Stimulated activated CD8-positive, alpha-beta memory T cell treated with anti-CD3 and anti-CD28 coated beads, Interleukin-12 subunit alpha, Interleukin-12 subunit beta, amount 100 ng/mL, for 24 hours (primary cell): ENCODE data around the gene MBOAT2.
"Not testable (repeated sequence)": the region's sequence is repeated elsewhere in the genome, so short reads cannot be mapped to it uniquely, and the experiment has no call there.

ENCODE experiments used
- DNase-seq: peaks from one replicate; pipeline ENCODE4 v3.0.0-alpha.2; 2020; ENCODE audit errors: extremely low read depth

Gene MBOAT2

GRCh38 chr2:8992643-8993042 lies 10.8 kb downstream of the MBOAT2 start:
- no peak for DNase-seq

GRCh38 chr2:8989536-8990079 lies 13.9 kb downstream of the MBOAT2 start:
- no peak for DNase-seq

GRCh38 chr2:8987410-8987809 lies 16.1 kb downstream of the MBOAT2 start:
- no peak for DNase-seq

DNA sequence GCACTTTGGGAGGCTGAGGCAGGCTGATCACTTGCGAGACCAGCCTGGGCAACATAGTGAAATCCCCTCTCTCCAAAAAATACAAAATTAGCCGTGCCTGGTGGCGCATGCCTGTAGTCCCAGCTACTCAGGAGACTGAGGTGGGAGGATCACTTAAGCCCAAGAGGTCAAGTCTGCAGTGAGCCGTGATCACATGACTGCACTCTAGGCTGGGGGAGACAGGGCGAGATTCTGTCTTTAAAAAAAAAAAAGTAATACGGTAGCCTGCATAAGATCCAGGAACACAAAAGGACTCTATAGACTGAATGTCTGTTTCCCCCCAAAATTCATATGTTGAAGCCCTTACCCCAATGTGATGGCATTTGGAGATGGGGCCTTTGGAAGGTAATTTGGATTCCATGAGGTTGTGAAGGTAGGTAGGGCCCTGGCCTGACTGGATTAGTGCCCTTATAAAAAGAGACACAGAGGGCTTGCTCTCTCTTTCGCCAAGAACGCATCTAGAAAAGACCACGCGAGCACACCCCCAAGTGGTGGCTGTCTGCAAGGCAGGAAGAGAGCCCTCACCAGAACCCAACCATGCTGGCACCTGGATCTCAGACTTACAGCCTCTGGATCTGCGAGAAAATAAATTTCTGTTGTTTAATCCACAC lies 17.0 kb downstream of the MBOAT2 start:
- DNase-seq = no peak

DNA sequence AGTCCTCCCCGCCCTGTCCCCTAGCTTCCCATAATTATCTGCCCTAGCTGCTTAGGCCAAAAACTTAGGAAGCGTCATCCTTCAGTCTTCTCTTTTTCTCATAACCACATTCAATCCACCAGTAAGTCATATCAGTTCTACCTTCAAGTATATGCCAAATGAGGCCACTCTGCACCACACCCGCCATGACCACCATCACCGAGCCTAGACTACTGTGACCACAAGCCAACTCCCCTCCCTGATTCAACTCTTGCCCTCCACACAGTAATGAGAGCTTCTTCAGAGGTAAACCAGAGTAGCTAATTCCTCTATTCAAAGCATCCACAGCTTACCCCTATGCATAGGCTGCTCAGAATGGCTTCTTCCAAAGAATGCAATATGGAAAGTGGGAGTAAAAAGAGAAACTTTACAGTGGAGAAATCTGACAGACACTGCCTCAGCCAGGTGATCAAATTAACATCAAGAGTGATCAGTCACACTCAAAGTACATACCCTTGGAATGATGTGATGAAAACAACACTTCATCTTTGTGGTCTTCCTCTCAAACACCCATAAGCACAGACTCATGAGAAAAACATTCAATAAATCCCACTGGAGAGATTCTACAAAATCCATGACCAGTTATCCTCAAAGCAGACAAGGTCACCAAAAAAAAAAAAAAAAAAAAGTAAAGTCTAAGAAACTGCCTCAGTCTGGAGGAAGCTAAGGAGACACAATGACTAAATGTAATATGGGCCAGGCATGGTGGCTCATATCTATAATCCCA lies 17.7 kb downstream of the MBOAT2 start:
- no peak for DNase-seq

DNA sequence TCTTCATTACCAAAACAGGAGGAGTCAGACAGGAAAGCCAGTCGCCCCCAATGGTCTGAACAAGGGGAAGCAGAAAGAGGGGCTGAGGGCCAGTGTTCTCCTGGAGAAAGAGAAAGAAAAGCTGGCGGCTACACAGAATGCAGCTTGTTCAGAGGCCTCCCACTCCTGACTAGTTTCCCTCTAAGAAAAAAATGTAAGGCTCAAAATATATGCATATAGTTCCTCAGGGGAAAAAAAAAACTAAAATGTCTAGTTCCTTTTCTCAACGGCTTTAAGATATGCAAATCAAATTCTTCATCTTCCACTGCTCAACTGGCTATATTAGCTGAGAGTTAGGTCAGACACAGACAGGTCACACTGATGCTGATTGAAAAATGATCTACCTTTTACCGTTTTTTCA lies 18.6 kb downstream of the MBOAT2 start:
- no peak for DNase-seq

DNA sequence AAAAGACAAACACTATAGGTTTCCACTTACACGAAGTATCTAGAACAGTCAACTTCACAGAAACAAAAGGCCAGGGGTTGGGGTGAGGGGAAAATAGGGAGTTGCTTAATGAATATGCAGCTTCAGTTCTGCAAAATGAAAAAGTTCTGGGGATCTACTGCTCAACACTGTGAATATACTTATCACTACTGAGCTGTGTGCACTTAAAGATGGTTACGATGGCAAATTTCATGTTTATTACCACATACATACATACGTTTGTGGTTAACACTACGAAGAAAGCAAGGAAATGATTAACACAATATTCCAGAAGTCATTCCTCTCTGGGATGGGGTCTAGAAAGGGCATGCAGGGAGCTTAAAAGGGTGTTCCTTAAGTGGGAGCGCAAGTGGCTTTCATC lies 19.3 kb downstream of the MBOAT2 start:
- DNase-seq = no peak

DNA sequence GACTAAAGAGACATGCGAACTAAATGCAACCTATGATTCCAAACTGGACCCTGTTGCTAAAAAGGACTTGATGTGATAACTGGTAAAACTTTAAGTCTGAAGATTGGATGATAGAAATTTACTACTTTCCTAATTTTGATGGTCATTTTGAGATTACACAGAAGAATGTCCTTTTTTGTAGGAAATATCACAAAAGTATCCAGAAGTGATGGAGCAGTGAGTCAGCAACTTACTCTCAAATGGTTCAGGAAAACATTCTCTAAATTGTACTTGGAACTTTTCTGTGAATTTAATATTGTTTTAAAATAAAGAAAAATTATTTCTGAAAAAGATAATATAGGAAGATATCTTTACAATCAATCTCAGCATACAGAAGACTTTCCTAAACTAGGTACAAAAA lies 19.9 kb downstream of the MBOAT2 start:
- no peak for DNase-seq

GRCh38 chr2:8981876-8982275 lies 21.6 kb downstream of the MBOAT2 start:
- DNase-seq = no peak

GRCh38 chr2:8980096-8980495 lies 23.4 kb downstream of the MBOAT2 start:
- no peak for DNase-seq

DNA sequence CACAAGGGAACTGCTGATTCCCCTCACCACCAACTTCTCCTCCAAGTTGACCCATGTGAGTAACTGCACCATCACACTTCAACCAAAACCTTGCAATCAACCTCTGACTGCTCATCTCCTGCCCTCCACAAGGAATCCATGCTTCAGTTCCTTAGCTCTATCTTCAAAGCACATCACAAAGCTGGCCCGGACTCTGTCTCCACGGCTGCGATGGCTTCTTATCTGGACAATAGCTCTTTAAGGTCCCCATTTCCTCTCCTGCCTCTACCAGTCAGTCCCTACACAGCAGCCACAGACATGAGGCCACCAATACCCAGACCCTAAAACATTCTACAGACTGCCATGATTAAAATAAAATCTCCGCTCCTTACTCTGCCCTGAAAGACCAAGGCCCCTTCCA lies 25.7 kb downstream of the MBOAT2 start:
- DNase-seq = no peak

GRCh38 chr2:8976442-8977259 lies 26.8 kb downstream of the MBOAT2 start:
- DNase-seq = no peak

- no peak for DNase-seq
Measured at GRCh38 chr2:8974016-8974415, 29.5 kb downstream of the MBOAT2 start.

- DNase-seq = not testable (repeated sequence)
Measured at GRCh38 chr2:8973017-8973416, 30.5 kb downstream of the MBOAT2 start.

- not testable (repeated sequence) for DNase-seq
Measured at GRCh38 chr2:8972535-8972934, 30.9 kb downstream of the MBOAT2 start.

GRCh38 chr2:8969348-8969747 lies 34.1 kb downstream of the MBOAT2 start:
- DNase-seq = not testable (repeated sequence)

DNA sequence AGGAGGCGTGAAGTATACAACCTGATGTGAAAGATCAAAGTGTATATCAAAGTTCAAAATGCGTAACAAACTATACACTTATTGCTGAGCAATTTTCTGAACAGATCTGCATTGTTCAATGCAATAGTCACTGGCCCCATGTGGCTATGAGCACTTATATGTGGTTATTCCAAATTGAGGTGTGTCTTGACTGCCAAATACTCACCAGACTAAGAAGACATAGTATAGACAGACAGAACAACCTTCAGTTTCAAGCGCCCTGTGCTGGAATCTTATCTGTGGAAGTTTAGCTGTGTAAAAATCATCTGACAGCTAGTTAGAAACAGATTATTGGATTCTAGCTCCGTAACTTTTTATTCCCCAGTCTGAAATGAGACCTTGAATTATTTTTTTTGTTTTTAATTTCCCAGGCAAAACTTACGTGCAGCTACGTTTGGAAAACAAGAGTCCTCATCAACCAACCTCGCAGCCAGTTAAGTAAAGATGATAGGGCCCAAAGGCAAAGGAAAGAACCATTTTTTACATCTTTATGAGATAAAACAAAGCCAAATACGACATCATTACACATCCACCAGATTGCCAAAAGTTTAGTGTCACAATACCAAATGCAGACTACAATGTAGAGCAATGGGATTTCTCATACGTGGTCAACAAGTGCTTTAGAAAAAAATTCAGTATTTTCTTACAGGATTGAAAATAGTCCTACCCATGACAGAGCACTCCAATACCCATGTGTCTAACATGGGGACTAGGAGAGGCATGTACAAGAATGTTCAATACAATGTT lies 37.2 kb downstream of the MBOAT2 start:
- DNase-seq = no peak

DNA sequence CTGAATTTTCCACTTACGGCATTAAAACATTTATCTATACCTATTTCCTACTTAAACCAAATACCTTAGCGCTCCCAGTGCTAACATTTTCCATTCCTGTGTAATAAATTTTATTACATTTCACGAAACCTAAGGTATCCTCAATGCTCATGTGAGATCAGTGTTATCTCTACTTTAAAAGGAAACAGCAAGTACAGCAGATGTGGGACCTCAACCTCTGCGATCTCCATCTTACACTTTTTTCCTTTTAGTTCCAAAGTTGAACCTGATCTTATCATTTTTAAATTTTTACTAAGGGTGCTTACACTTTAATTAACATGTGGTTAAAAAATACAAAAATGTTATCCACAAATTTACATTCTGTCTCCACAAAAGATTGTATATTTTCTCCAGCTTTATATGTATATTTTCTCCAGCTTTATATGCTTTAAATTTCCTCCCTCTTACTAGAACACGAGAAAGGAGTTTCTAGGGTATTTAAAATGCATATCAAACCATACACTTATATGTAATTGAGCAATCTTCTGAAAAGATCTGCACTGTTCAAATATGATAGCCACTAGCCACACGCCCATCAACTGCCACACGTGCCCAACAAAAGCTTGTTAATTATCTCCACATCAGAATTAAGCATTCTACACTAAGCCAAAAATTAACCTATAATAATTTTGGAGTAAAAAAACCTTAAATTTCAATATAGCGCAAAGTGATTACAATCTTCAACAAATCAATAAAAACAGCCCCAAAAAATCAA lies 38.1 kb downstream of the MBOAT2 start:
- DNase-seq = no peak

DNA sequence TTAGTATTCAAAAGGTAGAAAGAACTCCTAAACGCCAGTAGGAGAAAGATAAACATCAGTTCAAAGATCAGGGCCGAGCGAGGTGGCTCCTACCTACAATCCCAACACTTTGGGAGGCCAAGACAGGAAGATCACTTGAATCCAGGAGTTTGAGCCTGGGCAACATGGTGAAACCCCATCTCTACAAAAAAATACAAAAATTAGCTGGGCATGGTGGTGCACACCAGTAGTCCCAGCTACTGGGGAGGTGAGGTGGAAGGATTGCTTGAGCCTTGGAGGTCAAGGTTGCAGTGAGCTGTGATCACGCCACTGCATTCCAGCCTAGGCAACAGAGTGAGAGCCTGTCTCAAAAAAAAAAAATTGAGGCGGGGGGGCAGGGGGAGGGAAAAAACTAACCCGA lies 40.6 kb downstream of the MBOAT2 start:
- DNase-seq = no peak

GRCh38 chr2:8957628-8958027 lies 45.9 kb downstream of the MBOAT2 start:
- DNase-seq = no peak

- no peak for DNase-seq
Measured at GRCh38 chr2:8956774-8957173, 46.7 kb downstream of the MBOAT2 start.
